T47D (cell line): ENCODE results near the gene ABCB4.
A peak's percentile ranks its signal among the peaks of the same experiment; 100 is the strongest.
"Not testable (repeated sequence)": the region's sequence is repeated elsewhere in the genome, so short reads cannot be mapped to it uniquely, and the experiment has no call there.

ENCODE experiments used
- DNase-seq, 2 experiments: peaks; one replicate each; pipeline versions ENCODE4 v3.0.0 to v3.0.0-alpha.2; 2011 to 2012; ENCODE audit warnings: low read depth in 1 of 2, low spot score in 1 of 2
- JUND ChIP-seq: IDR thresholded peaks from 2 replicates; pipeline ENCODE4 v1.6.1; 2012; ENCODE audit warnings: low read depth
- in situ Hi-C: cut with HindIII; loops from 2 replicates; pipeline ENCODE4 v1.10.0; 2016; ENCODE audit warnings: low sequenced_read_pairs, low pct_unique_long_range_greater_than_20kb

The ABCB4 gene

GRCh38 chr7:87463982-87464381, 11.5 kb downstream of the ABCB4 start:
- no peak for TF ChIP-seq JUND
- in situ Hi-C loops, result no loop called here
- no peak for DNase-seq

GRCh38 chr7:87460444-87460843, 15.0 kb downstream of the ABCB4 start:
- in situ Hi-C loops, DNase-seq: not testable (repeated sequence)

GRCh38 chr7:87459941-87460340, 15.5 kb downstream of the ABCB4 start:
- in situ Hi-C loops, result no loop called here
- no peak for TF ChIP-seq JUND
- DNase-seq, result no peak

- TF ChIP-seq JUND, result no peak
- in situ Hi-C loops, result no loop called here
- no peak for DNase-seq
Measured at GRCh38 chr7:87458148-87458547, 17.3 kb downstream of the ABCB4 start.

- no peak for DNase-seq
- TF ChIP-seq JUND, result no peak
- in situ Hi-C loops, result no loop called here
Measured at GRCh38 chr7:87456247-87456646, 19.2 kb downstream of the ABCB4 start.

GRCh38 chr7:87452279-87452678, 23.2 kb downstream of the ABCB4 start:
- in situ Hi-C loops, result no loop called here
- DNase-seq, result no peak
- no peak for TF ChIP-seq JUND

GRCh38 chr7:87451187-87451586, 24.3 kb downstream of the ABCB4 start:
- in situ Hi-C loops, result no loop called here
- DNase-seq, result no peak
- TF ChIP-seq JUND, result no peak

- no peak for TF ChIP-seq JUND
- no peak for DNase-seq
- in situ Hi-C loops, result no loop called here
Measured at GRCh38 chr7:87450706-87451105, 24.8 kb downstream of the ABCB4 start.

GRCh38 chr7:87448388-87448787, 27.1 kb downstream of the ABCB4 start:
- in situ Hi-C loops, result no loop called here
- DNase-seq, result no peak
- no peak for TF ChIP-seq JUND

- in situ Hi-C loops, result no loop called here
- DNase-seq, result no peak
- TF ChIP-seq JUND, result no peak
Measured at GRCh38 chr7:87447116-87447635, 28.3 kb downstream of the ABCB4 start.

- no peak for TF ChIP-seq JUND
- in situ Hi-C loops, result no loop called here
- DNase-seq, result no peak
Measured at GRCh38 chr7:87445897-87446296, 29.6 kb downstream of the ABCB4 start.

GRCh38 chr7:87435546-87435945, 39.9 kb downstream of the ABCB4 start:
- DNase-seq, result no peak
- in situ Hi-C loops, result no loop called here
- no peak for TF ChIP-seq JUND

- in situ Hi-C loops, result no loop called here
Measured at GRCh38 chr7:87432536-87432935, 42.9 kb downstream of the ABCB4 start.

GRCh38 chr7:87427288-87427687, 48.2 kb downstream of the ABCB4 start:
- DNase-seq, result no peak
- no peak for TF ChIP-seq JUND
- in situ Hi-C loops, result no loop called here

More at GRCh38 chr7:87432536-87432935, 42.9 kb downstream of the ABCB4 start:
- DNase-seq, result peak in 1 of 2 experiments; percentile 62
- no peak for TF ChIP-seq JUND
